ENCODE measurements around the gene TOGARAM2. TPM values are rescaled to one million over a fixed set of nuclear protein-coding genes. Genes with fewer than 3 reads are reported as not detected.

Gene TOGARAM2
- total RNA-seq, 1 experiment from 2014 or later = 0.76 TPM

- TF ChIP-seq CTCF (IDR thresholded peaks at IDR 0.05 in 2 of 3, conservative IDR thresholded peaks at IDR 0.05 in 1 of 3; ENCODE audit: borderline replicate concordance in 1 of 3, insufficient read depth in 1 of 3, low read depth in 2 of 3, low read length in 2 of 3) (no peak), EGR1 (IDR thresholded peaks at IDR 0.05; ENCODE audit: low read depth) (no peak), SRF (IDR thresholded peaks at IDR 0.05; ENCODE audit: low read depth) (no peak), ELF1 (IDR thresholded peaks at IDR 0.05; ENCODE audit: borderline replicate concordance, low read depth) (no peak), YY1 (IDR thresholded peaks at IDR 0.05; ENCODE audit: extremely low read depth, insufficient replicate concordance, low read depth, low read length) (no peak)
Observed at GRCh38 chr2:29096969-29097368, 115.9 kb downstream of the TOGARAM2 start (continued).

DNA sequence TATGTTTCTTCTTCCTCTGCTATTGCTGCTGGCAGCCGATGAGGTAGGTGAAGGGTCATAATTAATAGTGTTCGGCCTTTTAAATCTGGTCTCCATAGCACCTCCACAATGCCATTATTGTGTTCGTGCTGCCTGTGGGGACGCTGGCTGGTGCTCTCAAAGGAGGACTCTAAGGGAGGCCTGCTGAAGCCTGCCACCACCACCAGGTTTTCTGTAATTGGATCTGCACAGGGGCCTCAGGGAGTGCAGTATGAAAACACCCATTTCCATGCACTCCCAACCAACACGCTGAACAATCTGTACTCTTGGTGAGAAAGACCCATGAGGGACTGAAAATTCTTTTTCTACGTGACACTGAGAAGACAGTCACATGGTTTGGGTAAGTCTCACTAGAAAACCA is 116.5 kb downstream of the TOGARAM2 start:
- BruUV-seq (replicated peaks) = no TSS peak
- H3K79me2 ChIP-seq (ENCODE audit: insufficient read depth, low read length) = no peaks in the 10 kb centered on the region
- ChIA-PET CTCF (no interaction called here), POLR2A (no interaction called here), RAD21 (ENCODE audit: low non-redundant PET in 1 of 2, low total read pairs in 2 of 2, uncharacterized antibody in 2 of 2, unreplicated experiment in 2 of 2) (no interaction called here)
- ATAC-seq (peak; percentile 65), DNase-seq (ENCODE audit: low read depth, low spot score) (no peak)
- H3K9ac ChIP-seq (ENCODE audit: low read length) = no peak overlapping the region
- no peaks in the 10 kb centered on the region for H3K9me3 ChIP-seq (ENCODE audit: control insufficient read depth in 1 of 2, insufficient read depth in 1 of 2, low read depth in 1 of 2, low read length in 2 of 2)
- H3K4me3 ChIP-seq (replicated peaks in 1 of 2; ENCODE audit: low read depth in 1 of 2, low read length in 2 of 2) = no peak overlapping the region
- H3K27ac ChIP-seq (ENCODE audit: low read depth, low read length) = no peak overlapping the region
- H4K20me1 ChIP-seq (ENCODE audit: insufficient read depth) = no peaks in the 10 kb centered on the region
- no peak overlapping the region for H3K4me2 ChIP-seq (ENCODE audit: low read length)
- no peaks in the 10 kb centered on the region for H3K36me3 ChIP-seq (ENCODE audit: control insufficient read depth in 1 of 2, insufficient read depth in 2 of 2, low read length in 2 of 2)
- no peaks in the 10 kb centered on the region for H3K9me2 ChIP-seq (ENCODE audit: insufficient read depth)
- peaks cover 0 to 8% of the 10 kb centered on the region in 2 experiments; a peak in 1 of 4 replicates for H3K4me1 ChIP-seq (ENCODE audit: control insufficient read depth in 1 of 2, insufficient read depth in 2 of 2, low read length in 2 of 2)
- peak overlapping the region; percentile 35 for H2AFZ ChIP-seq (ENCODE audit: low read depth, low read length, poor library complexity, severe bottlenecking)
- TF ChIP-seq CBX3 (IDR thresholded peaks at IDR 0.05; ENCODE audit: low read depth) (no peak), ELF1 (IDR thresholded peaks at IDR 0.05; ENCODE audit: borderline replicate concordance, low read depth) (no peak), POLR2A (IDR thresholded peaks at IDR 0.05; ENCODE audit: borderline replicate concordance, extremely low read depth, insufficient read depth, insufficient read length) (no peak), CTCF (IDR thresholded peaks at IDR 0.05 in 2 of 3, conservative IDR thresholded peaks at IDR 0.05 in 1 of 3; ENCODE audit: borderline replicate concordance in 1 of 3, insufficient read depth in 1 of 3, low read depth in 2 of 3, low read length in 2 of 3) (no peak), YY1 (IDR thresholded peaks at IDR 0.05; ENCODE audit: extremely low read depth, insufficient replicate concordance, low read depth, low read length) (no peak), SRF (IDR thresholded peaks at IDR 0.05; ENCODE audit: low read depth) (no peak), EZH2 (IDR thresholded peaks at IDR 0.05) (no peak), SIN3A (IDR thresholded peaks at IDR 0.05; ENCODE audit: low read depth) (no peak), POLR2AphosphoS5 (IDR thresholded peaks at IDR 0.05; ENCODE audit: low read depth, low read length) (no peak), ZNF274 (IDR thresholded peaks at IDR 0.05; ENCODE audit: low read depth, low read length) (no peak), RAD21 (IDR thresholded peaks at IDR 0.05; ENCODE audit: low read depth) (no peak)
- TF ChIP-seq, protein P1, sequence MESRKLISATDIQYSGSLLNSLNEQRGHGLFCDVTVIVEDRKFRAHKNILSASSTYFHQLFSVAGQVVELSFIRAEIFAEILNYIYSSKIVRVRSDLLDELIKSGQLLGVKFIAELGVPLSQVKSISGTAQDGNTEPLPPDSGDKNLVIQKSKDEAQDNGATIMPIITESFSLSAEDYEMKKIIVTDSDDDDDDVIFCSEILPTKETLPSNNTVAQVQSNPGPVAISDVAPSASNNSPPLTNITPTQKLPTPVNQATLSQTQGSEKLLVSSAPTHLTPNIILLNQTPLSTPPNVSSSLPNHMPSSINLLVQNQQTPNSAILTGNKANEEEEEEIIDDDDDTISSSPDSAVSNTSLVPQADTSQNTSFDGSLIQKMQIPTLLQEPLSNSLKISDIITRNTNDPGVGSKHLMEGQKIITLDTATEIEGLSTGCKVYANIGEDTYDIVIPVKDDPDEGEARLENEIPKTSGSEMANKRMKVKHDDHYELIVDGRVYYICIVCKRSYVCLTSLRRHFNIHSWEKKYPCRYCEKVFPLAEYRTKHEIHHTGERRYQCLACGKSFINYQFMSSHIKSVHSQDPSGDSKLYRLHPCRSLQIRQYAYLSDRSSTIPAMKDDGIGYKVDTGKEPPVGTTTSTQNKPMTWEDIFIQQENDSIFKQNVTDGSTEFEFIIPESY (IDR thresholded peaks at IDR 0.05; ENCODE audit: extremely low read depth, insufficient replicate concordance, low read length) = no peak
- intact Hi-C loops (cut with micrococcal nuclease) = no loop called here
- H3K27me3 ChIP-seq (ENCODE audit: insufficient read depth, low read length) = no peaks in the 10 kb centered on the region
